ENCODE measurements around the gene PPP2R5B.

DNA sequence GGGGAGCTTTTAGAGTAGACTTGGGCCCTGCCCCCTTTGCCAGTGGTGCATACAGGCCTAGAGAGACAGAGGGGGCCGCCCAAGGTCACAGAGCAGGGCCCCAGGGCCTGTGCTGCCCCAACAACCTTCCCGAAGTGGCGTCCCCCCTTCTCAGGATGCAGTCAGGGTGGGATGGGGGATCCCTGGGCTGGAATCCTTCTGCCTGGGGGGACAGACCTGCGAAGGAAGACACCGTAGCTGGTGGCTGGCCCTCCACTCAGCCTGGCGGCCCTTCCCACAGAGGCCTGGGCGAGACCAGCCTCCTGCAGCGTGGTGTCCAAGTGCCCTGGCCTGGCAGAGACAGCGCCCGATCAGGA, 31.7 kb upstream of the PPP2R5B start:
- TF ChIP-seq MEIS1 (CRISPR knock-in tag; IDR thresholded peaks at IDR 0.05; ENCODE audit: borderline replicate concordance) (no peak), ZBTB10 (tag by site-specific recombination; IDR thresholded peaks at IDR 0.05) (no peak), ZNF514 (tag by site-specific recombination; IDR thresholded peaks at IDR 0.05) (no peak), ZNF335 (tag by site-specific recombination; conservative IDR thresholded peaks at IDR 0.05) (no peak), ZNF274 (IDR thresholded peaks at IDR 0.05; ENCODE audit: low read length) (no peak), ZNF274 (tag by site-specific recombination; IDR thresholded peaks at IDR 0.05; ENCODE audit: borderline replicate concordance) (no peak), TCF7L2 (IDR thresholded peaks at IDR 0.05; ENCODE audit: borderline replicate concordance, low read depth, low read length) (no peak), ZNF580 (tag by site-specific recombination; IDR thresholded peaks at IDR 0.05) (no peak)
- TF ChIP-seq, protein P1, sequence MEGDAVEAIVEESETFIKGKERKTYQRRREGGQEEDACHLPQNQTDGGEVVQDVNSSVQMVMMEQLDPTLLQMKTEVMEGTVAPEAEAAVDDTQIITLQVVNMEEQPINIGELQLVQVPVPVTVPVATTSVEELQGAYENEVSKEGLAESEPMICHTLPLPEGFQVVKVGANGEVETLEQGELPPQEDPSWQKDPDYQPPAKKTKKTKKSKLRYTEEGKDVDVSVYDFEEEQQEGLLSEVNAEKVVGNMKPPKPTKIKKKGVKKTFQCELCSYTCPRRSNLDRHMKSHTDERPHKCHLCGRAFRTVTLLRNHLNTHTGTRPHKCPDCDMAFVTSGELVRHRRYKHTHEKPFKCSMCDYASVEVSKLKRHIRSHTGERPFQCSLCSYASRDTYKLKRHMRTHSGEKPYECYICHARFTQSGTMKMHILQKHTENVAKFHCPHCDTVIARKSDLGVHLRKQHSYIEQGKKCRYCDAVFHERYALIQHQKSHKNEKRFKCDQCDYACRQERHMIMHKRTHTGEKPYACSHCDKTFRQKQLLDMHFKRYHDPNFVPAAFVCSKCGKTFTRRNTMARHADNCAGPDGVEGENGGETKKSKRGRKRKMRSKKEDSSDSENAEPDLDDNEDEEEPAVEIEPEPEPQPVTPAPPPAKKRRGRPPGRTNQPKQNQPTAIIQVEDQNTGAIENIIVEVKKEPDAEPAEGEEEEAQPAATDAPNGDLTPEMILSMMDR (tag by site-specific recombination; IDR thresholded peaks at IDR 0.05) = no peak

All from HEK293 (cell line).